Left cardiac atrium (tissue), 2 donors: ENCODE data around the gene WDR19. TPM values are rescaled to one million over a fixed set of nuclear protein-coding genes. Genes with fewer than 3 reads are reported as not detected.

Source experiments
- total RNA-seq, 2 donors: library from RNA; stranded (reverse); fragmentation: NEBNext Ultra II Directional; extraction: Animal tissue kit (Norgen Biotek cat#: 25700); gene quantifications; one replicate each; pipeline ENCODE4 v1.2.1, GENCODE V29; 2021
- donor health status: DM: no; HTN: yes; CAD: no; lungs with severe emphysema.
- donor health status: DM: yes; HTN: yes; CAD: no.

The WDR19 gene
- total RNA-seq, 2 donors from 2014 or later: 11.1 to 11.6 TPM

Other genes starting within 250 kb of the WDR19 start
- under 1 TPM in 1 of 2 donors, not detected in 1; 0.47 TPM for gene TMEM156, start 150.1 kb upstream of the WDR19 start, total RNA-seq
- gene KLHL5, start 120.3 kb upstream of the WDR19 start, total RNA-seq: 10 to 100 TPM; 18.4 to 19.4 TPM
- gene RFC1, start 183.8 kb downstream of the WDR19 start, total RNA-seq: 10 to 100 TPM; 25.8 to 26.3 TPM
- 1 to 10 TPM; 1.7 to 5.0 TPM for gene KLB, start 224.4 kb downstream of the WDR19 start, total RNA-seq